Stimulated activated CD4-positive, alpha-beta T cell treated with anti-CD3 and anti-CD28 coated beads, TNF-alpha, amount 100 ng/mL, for 48 hours (primary cell): ENCODE results near the gene API5.
A peak's percentile ranks its signal among the peaks of the same experiment; 100 is the strongest.

Experiments used
- DNase-seq, 3 donors: peaks; one replicate each; pipeline ENCODE4 v3.0.0-alpha.2; 2020; ENCODE audit warnings: low read depth in 3 of 3

API5 gene

DNA sequence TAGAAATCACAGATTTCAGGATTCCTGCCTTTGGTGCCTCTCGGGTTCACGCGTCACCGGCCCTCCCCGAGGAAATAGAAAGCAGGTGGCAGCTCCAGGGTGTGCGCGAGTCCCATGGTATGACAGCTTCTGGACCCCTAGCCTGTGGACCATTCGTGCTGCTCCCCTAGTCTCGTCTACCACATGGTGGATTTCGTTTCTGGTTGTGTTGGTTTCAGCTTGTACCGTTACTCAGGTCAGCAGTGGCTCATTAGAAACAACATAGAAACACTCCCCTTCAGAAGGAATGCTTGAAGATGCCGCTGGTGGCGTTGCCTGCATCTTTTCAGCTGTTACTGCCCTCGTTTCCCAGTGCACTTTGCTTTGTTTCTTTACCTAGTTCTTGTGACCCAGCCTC is 47.6 kb downstream of the API5 start:
- DNase-seq, result peak in 2 of 3 donors; percentile 2 to 18

DNA sequence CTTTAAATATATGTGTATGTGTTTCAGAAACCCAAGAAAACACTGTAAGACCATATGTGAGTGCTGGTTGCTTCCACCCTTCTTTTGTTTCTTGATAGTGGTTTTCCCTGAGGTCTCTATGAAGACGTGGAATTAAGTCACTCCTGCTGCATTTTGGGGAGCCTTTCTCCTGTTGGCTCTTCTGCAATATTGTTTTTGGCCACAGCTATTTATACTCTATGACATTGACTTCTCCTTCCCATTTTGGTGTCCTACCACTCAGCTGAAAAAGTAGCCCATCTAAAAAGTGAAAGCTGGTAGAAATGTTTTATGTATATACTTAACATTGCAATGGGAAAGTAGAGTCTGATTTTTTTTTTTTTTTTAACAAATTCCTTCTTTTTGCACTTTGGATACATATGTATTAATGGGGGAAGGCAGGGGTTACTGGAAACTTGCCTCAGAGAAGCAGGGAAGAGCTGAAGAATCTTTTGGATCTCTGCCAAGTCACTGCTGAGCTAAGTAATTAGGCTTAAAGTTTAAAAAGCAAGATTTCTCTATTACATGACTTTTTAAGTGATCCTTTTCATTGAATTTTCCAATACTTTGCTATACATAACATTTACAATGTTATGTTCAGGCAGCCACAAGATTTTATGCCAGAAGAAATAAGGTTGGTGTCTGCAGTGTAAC is 48.7 kb downstream of the API5 start:
- no peak for DNase-seq

DNA sequence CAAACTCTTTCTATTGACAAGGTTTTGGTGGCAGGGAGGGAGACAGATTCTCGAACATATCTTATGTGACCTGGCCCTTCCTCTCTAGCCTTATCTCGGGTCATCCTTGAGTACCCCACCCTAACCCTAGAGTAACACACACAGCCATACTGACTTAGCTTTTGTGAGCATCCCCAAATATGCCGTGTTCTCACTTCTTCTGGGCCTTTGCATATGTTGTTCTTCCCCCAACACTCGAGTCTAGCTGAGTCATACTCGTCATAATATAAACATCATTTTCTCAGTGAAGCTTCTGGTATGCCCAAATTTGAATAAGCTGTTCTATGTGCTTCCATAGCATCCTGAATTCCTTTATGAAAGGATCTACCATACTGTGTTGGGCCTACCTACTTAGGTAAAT is 54.9 kb downstream of the API5 start:
- no peak for DNase-seq

DNA sequence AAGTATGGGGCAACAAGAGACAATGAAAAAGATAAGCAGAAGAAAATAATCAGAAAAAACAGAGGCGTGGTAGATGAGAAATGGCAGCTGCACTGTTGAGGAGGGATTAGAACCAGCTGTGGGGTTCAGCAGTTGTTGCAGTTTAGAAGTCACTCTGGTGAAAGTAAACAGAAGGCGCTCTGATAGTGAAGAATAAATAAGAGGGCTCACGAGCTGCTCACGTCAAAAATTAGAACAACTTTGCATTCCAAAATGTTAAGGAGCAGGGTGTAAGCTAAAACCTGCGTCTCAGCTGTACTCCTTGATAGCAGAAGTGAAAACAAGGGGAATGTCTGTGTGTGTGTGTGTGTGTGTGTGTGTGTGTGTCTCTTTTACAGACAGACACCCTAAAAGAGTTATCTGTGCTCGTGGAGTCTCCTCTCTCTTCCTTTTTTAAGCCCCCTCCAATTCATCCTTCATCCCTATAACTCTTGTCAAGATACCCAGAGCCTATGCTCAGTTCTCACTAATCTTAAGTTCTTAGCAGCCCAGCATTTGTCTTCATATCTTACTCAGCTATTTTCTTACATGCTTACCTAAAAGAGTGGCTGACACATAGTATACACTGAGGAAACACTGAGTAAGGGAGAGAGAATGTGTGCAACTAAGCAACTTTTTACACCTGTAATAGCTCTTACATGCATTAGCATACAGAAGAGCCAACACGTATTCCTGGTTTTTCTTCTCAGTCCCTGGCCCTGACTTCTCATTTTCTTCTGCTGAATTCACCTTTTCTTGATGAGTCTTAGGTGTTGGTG is 55.8 kb downstream of the API5 start:
- no peak for DNase-seq

DNA sequence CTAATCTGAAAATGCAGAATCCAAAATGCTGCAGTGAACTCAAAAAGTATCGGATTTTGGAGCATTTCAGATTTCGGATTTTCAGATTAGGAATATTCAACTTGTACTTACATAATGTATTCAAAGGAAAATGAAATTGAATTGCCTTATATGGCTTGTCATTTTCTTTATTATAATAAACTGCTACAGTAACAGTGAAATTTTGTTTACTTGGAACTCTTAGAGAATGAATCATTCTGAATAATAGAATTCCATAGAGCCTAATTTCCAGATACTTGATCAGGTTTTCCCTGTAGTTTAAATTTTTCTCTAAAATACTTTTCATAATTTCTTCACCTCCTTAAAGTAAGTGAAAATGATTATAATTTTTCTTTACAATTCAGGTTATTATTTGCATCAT is 64.3 kb downstream of the API5 start:
- no peak for DNase-seq

DNA sequence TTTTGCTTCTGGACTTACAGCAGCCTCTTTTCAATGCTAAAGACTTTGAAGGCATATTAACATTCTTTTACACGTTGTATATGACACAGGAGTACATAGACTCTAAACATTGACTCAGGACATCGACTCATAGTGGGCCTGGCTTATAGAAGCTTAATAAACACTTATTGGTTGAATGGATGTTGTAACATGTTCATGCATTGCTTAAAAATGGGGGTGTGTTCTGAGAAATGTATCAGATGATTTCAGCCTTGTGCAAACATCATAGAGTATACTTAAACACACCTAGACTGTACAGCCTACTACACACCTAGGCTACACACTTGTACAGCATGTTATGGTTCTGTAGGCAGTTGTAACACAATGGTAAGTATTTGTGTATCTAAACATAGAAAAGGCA is 64.8 kb downstream of the API5 start:
- DNase-seq, result no peak

DNA sequence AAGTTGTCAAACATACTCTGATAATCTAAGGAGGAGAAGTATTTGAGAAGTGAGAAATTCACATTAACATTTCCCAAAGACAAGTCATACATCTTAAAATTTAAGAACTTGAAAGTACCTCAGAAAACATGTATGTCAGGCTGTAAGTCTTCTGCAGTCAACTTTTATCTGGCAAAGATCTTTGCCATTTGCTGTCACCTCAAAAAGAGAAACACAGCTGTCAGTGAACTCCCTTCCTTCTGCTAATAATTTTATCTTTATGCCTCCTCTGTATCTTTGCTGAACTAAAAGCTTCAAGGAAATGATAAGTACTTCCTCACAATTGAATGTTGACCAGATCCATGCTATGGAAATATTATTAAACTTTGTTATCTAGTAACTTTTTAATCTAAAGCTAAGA is 65.6 kb downstream of the API5 start:
- no peak for DNase-seq

DNA sequence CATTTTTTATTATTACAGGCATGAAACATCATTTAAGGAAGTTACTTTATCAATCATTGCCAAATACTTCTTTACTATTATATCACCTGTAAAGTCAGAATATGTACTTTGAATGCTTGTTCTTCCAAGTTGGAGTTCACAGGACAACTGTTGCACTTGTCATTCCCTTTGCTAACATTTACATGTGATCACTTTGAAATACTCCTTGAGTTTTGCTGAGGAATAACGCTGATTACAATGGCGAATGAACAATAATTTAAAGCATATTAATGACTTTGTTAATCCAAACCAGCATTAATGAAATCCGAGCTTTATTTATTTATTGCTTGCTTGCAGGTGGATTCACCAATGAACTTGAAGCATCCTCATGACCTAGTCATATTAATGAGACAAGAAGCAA is 67.1 kb downstream of the API5 start:
- DNase-seq, result no peak

DNA sequence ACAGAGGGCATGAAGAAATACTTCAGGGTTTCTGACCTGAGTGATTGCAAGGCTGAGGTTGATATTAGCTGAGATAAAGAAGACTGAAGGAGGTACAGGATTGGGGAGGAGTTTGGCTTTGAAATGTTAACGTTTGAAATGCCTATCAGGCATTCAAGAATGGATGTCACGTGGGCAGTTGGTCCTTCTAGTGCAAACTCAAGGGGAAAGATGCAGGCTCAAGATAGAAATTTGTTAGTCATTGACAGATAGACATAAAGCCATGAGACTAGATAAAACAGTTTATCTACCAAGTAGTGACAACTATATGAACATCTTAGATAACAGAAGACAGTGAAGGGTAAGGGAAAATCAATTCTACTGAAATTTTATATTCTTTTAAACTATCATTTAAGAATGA is 70.0 kb downstream of the API5 start:
- DNase-seq, result no peak

DNA sequence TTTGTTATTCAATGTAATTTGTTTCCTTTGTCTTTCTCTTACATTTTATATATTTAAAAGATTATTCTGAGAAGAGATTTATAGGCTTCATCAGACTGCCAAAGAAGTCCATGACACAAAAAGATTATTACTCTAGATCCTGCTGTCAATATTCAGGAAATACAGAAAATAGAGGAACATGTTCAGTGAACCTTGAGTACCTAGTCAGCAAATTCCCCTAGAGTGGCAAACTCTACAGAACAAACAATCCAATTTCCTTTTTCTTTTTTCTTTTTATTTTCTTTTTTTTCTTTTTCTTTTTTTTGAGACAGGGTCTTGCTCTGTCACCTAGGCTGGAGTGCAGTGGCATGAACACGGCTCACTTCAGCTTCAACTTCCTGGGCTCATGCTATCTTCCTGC is 70.8 kb downstream of the API5 start:
- DNase-seq, result no peak

DNA sequence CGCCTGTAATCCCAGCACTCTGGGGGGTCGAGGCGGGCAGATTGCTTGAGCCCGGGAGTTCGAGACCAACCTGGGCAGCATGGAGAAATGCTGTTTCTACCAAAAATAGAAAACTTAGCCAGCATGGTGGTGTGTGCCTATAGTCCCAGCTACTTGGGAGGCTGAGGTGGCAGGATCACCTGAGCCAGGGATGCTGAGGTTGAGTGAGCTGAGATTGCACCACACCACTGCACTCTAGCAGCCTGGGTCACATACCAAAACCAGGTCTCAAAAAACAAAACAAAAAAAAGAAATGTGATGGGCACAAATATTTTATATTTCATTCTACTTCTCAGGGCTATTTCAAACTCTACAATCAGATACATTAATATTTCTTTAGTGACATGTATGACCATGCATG is 72.6 kb downstream of the API5 start:
- no peak for DNase-seq

DNA sequence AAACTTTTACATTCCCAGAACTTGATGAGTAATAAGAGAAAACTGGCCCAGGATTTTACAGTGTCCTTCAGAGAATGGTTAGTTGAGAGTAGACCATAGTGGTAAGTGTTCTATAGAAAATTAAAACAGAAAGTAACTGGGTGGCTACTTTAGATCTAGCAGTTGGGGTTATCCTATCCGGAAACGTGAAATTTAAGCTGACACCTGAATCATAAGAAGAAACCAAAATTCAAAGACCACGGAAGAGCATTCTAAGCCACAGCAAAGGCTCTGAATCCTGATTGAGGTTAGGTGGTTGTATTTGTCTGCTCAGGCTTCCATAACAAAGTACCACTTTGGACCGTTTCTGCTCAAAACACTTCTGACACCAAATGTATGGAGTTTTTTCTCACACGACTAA is 80.9 kb downstream of the API5 start:
- no peak for DNase-seq

DNA sequence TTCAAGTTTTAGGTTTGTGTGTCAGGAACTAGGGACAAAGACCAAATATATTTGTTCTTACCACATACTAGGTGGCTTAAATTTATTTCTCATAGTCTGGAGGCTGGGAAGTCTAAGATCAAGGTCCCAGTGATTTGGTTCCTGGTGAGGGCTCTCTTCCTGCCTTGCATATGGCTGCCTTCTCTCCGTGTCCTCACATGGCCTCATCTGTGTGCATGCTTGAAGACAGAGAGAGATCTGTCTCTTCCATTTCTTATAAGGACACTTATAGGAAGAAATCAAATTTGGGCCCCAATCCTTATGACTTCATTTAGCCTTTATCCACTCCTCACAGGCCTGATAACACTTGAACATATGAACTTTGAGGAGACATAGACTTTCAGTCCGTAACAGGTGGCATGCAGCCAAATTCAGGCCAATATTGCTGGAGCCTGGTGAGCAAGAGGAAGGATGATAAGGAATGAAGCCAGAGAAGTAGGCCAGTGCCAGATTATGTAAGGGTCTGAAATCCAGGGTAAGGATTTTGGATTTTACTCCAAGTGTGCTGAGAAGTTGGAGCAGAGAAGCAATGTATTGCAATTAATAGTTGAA is 82.1 kb downstream of the API5 start:
- no peak for DNase-seq
